Prostate gland (tissue), 2 donors: ENCODE results near the gene KIAA1755. TPM values are rescaled to one million over a fixed set of nuclear protein-coding genes. Genes with fewer than 3 reads are reported as not detected.
A peak's percentile ranks its signal among the peaks of the same experiment; 100 is the strongest.
"Not testable (repeated sequence)": the region's sequence is repeated elsewhere in the genome, so short reads cannot be mapped to it uniquely, and the experiment has no call there.

Experiments
- DNase-seq: peaks from one replicate; pipeline ENCODE4 v3.0.0-alpha.2; 2019; ENCODE audit warnings: low spot score
- H3K27ac ChIP-seq, 2 donors: fragments of 200-600 bp; sonication (generic); 2 replicates each; pipeline ENCODE4 v1.5.1; 2017 to 2019
- H3K27me3 ChIP-seq: fragments of 200-600 bp; sonication (generic); replicated peaks from 2 replicates; pipeline ENCODE4 v1.5.1; 2019; ENCODE audit not compliant: insufficient read depth
- H3K36me3 ChIP-seq, 2 donors: fragments of 200-600 bp; sonication (generic); 1 replicate in 1 of 2; 2 replicates in 1 of 2; pipeline versions ENCODE4 v1.5.1 to v1.8.1; 2017 to 2019
- H3K4me1 ChIP-seq: fragments of 200-600 bp; sonication (generic); replicated peaks from 2 replicates; pipeline ENCODE4 v1.5.1; 2019
- H3K4me3 ChIP-seq, 2 donors: fragments of 200-600 bp; sonication (generic); 2 replicates each; pipeline ENCODE4 v1.5.1; 2017 to 2019
- H3K9me3 ChIP-seq: fragments of 200-600 bp; sonication (generic); 2 replicates; pipeline ENCODE4 v1.5.1; 2017
- CTCF ChIP-seq, 4 experiments: fragments of 200-600 bp in 2 of 4; fragments of 450-650 bp in 2 of 4; sonication (generic) in 2 of 4; IDR thresholded peaks; 1 replicate in 3 of 4; 2 replicates in 1 of 4; pipeline ENCODE4 v1.5.1; 2016 to 2019; ENCODE audit warnings: antibody characterized with exemption in 4 of 4, mild to moderate bottlenecking in 2 of 4, moderate library complexity in 2 of 4
- POLR2A ChIP-seq: fragments of 450-650 bp; IDR thresholded peaks from one replicate; pipeline ENCODE4 v1.6.1; 2016; ENCODE audit warnings: antibody characterized with exemption, mild to moderate bottlenecking
- POLR2AphosphoS5 ChIP-seq: sonication (generic); formaldehyde crosslinking; IDR thresholded peaks from one replicate; pipeline ENCODE4 v1.6.1; 2017; ENCODE audit warnings: antibody characterized with exemption
- WGBS: methylation state at CpG from one replicate; pipeline ENCODE4 v1.1.5; 2018; 5-methylcytosine and 5-hydroxymethylcytosine counted together
- intact Hi-C: fragments of 100-400 bp; cut with DNase I; formaldehyde crosslinking; loops from one replicate; pipeline ENCODE4 v1.14.2; 2022
- total RNA-seq, 2 donors: library from RNA; depleted of rRNA; stranded (reverse); fragments of >200 nt; gene quantifications; one replicate each; pipeline ENCODE4 v1.1.0, GENCODE V29; 2016

The KIAA1755 gene
- total RNA-seq, 2 donors from 2014 or later: 5.0 to 10.8 TPM

DNA sequence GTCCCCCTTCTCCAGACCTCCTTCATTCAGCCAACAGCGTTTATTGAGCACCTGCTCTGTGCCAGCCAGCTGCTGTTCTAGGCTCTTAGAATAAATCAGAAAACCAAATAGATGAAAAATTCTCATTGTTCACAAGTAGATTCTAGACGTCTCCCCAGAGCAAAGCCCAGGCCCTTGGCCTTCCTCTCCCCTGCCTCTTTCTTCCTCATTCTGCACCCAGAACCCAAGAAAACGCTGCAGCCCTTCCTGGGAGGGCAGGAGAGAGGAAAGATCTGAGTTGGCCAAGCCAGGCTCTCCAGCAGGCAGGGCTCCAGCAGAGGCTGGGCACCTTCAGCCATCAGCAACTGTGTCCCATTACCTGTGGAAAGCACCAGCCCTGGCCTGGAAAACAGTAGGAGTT lies 31.4 kb upstream of the KIAA1755 start:
- Histone ChIP-seq H3K4me3 (no peak overlapping the region), H3K27me3 (no peaks in the 10 kb centered on the region), H3K27ac (no peak overlapping the region), H3K9me3 (no peaks in the 10 kb centered on the region), H3K36me3 (no peaks in the 10 kb centered on the region), H3K4me1 (no peaks in the 10 kb centered on the region)
- WGBS: 58% methylated on average over 3 of the region's 3 CpGs
- intact Hi-C loops: no loop called here
- TF ChIP-seq CTCF (IDR thresholded peaks at IDR 0.05): no peak
- no peak for TF ChIP-seq POLR2AphosphoS5
- TF ChIP-seq POLR2A: no peak
- no peak for DNase-seq

DNA sequence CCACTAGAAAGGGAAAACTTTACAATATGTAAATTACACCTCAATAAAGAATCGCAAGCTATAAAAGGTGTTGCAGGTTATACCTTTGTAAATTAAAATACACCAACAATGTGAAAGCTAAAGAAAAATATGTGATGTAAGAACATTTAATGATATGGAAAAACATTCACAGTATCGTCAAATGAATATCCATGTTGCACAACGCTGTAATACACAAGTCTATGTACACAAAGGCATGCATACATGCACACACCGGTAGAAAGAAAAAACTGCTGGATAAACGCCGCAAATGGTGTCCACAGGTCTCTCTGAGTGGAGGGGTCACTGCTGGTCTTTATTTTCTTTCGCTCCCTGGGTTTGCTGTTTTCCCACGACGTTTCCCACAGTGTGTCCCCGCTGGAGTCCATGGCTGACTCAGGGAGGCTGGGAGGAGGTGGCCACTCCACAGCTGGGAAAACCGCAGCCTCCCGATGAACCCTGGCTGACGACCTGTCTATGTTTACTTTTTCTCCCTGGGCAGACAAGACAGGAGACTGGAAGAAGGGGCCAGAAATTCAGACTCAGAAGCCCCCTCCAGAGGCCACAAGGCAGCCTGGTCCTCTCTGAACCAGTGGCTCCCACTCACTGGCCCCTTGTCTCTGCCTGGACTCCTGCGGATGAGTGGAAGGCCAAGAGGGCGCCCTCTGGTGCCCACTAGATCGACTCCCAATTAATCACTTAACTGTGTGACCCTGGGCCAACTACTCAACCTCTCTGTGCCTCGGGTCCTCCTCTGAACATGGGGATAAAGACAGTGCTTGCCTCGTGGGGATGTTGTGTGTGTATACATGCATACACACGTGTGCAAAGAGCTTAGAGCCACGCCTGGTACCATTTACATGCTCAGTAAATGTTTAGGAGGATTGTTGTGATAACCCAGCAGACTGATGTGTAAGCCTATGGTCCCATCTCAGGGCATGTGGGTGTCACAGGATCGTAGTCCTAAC lies 30.6 kb upstream of the KIAA1755 start:
- H3K36me3 ChIP-seq: no peaks in the 10 kb centered on the region
- TF ChIP-seq POLR2A (no peak), POLR2AphosphoS5 (no peak), CTCF (IDR thresholded peaks at IDR 0.05) (peak in 1 of 4 experiments; percentile 19)
- no peaks in the 10 kb centered on the region for H3K27me3 ChIP-seq
- intact Hi-C loops: no loop called here
- H3K9me3 ChIP-seq: no peaks in the 10 kb centered on the region
- no peak overlapping the region for H3K4me3 ChIP-seq
- 48% methylated on average over 21 of the region's 21 CpGs for WGBS
- no peak overlapping the region for H3K27ac ChIP-seq
- no peaks in the 10 kb centered on the region for H3K4me1 ChIP-seq
- DNase-seq: no peak

DNA sequence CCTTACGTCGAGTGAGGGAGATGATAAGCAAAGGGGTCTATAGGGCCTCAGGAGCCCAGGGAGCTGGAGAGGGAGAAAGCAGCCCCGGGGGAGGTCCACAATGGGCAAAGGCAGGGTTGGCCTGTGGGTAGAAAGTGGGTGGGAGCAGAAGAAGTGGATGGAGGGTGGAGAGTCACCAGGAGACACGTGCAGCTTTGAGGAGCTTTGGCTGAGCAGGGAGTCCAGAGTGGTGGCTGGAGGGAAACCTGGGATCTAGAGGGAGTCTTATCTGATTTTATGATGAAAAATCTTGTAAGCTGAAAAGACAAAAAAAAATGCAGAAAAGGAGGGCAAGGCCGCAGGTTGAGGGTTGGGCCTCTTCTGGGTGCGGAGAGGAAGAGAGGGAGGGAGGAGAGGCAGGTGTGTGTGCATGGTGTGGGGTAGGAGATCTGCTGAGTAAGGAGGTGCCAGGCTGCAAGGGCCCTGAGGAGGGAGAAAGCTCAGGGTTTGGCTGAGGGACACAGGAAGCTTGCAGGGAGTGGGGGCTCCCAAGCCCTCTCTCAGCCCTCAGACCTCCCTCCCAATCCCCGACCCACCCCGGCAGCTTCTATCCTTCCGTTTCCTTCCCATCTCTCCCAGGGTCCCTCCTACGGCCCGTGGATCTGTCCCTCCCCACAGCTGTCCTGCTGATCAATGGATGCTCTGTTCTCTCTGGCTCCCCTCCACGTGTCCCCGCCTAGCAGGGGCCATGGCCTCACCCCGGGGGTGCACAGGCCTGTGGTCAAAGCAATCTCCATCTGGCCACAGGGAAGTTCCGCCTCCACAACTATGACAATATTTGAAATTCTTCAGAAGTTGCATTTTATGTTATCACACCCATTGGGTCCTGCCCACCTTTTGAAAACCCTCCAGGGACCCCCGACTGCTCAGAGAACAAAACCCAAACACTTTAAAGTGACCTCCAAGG lies 26.3 kb upstream of the KIAA1755 start:
- intact Hi-C loops: no loop called here
- Histone ChIP-seq H3K9me3 (no peaks in the 10 kb centered on the region), H3K4me1 (no peaks in the 10 kb centered on the region), H3K27ac (no peak overlapping the region), H3K27me3 (no peaks in the 10 kb centered on the region), H3K4me3 (no peak overlapping the region), H3K36me3 (no peaks in the 10 kb centered on the region)
- DNase-seq: no peak
- TF ChIP-seq CTCF (IDR thresholded peaks at IDR 0.05) (no peak), POLR2A (no peak), POLR2AphosphoS5 (no peak)
- 45% methylated on average over 16 of the region's 16 CpGs for whole genome bisulfite sequencing

DNA sequence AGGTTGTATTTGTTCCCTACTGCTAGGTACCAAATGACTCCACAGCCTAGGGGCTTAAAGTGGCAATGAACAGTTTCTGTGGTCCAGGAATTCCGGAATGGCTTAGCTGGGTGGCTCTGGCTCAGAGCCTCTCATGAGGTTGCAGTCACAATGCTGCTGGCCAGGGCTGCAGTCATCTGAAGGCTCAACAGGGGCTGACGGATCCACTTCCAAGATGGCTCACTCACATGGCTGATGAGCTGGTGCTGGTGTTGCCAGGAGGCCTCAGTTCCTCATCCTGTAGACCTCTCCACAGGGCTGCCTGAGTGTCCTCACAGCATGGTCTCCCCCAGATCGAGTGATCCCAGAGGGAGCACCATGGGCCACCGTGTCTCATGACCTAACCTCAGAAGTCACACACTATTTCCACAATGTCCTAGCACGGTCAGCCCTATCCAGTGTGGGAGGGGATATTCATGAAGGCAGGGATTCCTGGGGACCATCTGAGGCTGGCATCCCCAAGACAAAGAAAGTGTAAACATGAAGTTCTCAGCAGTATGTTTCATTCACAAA lies 24.4 kb upstream of the KIAA1755 start:
- H3K27me3 ChIP-seq: no peaks in the 10 kb centered on the region
- intact Hi-C loops: no loop called here
- no peaks in the 10 kb centered on the region for H3K4me1 ChIP-seq
- H3K9me3 ChIP-seq: no peaks in the 10 kb centered on the region
- no peaks in the 10 kb centered on the region for H3K36me3 ChIP-seq
- TF ChIP-seq POLR2A (no peak), POLR2AphosphoS5 (no peak), CTCF (IDR thresholded peaks at IDR 0.05) (no peak)
- DNase-seq: no peak
- H3K27ac ChIP-seq: no peak overlapping the region
- 90% methylated on average over 5 of the region's 5 CpGs for WGBS
- H3K4me3 ChIP-seq: no peak overlapping the region

DNA sequence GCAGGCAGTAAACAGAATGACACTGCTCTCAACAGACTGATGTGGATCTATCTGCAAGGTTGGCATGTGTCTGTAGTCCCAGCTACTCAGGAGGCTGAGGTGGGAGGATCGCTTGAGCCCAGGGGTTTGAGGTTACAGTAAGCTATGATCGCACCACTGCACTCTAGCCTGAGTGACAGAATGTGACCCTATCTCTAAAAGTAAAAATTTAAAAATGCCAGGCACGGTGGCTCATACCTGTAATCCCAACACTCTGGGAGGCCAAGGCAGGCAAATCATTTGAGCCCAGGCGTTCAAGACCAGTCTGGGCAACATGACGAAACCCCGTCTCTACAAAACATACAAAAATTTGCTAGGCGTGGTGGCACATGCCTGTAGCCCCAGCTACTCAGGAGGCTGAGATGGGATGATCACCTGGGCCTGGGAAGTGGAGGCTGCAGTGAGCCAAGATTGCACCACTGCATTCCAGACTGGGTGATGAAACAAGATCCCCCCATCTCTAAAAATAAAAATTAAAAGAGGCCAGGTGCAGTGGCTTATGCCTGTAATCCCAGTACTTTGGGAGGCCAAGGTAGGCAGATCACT lies 23.6 kb upstream of the KIAA1755 start:
- intact Hi-C loops, DNase-seq, H3K27me3 ChIP-seq, H3K9me3 ChIP-seq, H3K36me3 ChIP-seq, H3K4me3 ChIP-seq, H3K27ac ChIP-seq, H3K4me1 ChIP-seq: not testable (repeated sequence)
- 93% methylated on average over 7 of the region's 7 CpGs for WGBS
